ENCODE data around the gene CEBPB.
"Not testable (repeated sequence)": the region's sequence is repeated elsewhere in the genome, so short reads cannot be mapped to it uniquely, and the experiment has no call there.

CEBPB gene

DNA sequence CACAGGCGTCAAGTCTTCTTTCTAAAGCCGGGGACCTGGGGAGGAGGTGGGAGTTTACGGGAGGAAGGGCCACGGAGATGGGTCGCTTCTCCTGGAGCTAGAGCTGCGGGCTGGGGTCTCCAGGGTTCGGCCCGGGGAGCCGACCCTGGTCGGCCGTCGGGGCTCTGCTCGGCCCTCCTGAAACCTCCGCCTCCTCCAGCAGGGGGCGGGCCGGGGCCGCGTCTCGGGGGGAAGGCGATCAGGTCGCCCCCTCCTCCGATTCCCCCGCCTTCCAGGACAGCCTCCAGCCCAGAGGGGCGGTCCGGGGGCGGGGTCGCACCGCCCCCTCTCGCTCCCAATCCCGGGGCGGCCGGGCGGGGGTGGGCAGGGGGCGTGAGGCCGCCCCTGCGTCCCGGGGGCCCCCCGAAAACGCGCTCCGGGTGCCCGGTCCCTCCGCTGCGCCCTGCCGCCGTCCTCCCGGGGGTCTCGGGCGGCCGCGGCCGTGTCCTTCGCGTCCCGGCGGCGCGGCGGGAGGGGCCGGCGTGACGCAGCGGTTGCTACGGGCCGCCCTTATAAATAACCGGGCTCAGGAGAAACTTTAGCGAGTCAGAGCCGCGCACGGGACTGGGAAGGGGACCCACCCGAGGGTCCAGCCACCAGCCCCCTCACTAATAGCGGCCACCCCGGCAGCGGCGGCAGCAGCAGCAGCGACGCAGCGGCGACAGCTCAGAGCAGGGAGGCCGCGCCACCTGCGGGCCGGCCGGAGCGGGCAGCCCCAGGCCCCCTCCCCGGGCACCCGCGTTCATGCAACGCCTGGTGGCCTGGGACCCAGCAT, at the start of gene CEBPB:
TSS of gene CEBPB (plus strand) at position 580 of the 814 bp plus-strand sequence. CDS start at position 784, 204 bp downstream.
- DNase-seq = peak; percentile 93

DNA sequence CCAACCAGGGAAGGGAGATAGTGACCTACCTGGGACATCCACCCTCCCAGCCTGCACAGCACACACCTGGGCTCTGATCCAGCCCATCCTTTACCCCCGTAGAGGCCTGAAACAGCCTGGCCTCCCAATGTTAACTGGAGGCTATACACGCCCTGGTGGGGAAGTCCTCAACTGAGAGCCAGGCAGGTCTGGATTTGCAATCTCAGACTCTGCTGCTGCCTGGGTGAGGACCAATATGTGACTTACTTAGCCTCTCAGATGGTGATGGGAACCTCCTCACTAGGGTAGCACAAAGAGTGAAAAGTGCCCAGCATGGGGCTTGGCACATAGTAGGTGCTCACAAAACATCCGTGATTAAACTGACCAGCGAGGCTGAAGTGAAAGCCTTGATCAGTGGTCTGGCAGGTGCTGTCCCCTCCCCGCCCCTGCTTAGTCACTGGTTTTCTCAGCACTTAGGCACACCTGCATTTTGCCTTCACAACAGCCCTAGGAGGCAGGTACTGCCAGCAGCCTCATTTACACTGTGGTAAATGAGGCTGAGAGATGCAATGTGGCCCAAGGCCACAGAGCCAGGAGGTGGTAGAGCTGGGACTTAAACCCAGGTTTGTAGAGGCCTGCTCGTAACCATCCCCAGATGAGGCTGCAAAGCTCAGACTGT, 49.5 kb upstream of the CEBPB start:
- DNase-seq = no peak

DNA sequence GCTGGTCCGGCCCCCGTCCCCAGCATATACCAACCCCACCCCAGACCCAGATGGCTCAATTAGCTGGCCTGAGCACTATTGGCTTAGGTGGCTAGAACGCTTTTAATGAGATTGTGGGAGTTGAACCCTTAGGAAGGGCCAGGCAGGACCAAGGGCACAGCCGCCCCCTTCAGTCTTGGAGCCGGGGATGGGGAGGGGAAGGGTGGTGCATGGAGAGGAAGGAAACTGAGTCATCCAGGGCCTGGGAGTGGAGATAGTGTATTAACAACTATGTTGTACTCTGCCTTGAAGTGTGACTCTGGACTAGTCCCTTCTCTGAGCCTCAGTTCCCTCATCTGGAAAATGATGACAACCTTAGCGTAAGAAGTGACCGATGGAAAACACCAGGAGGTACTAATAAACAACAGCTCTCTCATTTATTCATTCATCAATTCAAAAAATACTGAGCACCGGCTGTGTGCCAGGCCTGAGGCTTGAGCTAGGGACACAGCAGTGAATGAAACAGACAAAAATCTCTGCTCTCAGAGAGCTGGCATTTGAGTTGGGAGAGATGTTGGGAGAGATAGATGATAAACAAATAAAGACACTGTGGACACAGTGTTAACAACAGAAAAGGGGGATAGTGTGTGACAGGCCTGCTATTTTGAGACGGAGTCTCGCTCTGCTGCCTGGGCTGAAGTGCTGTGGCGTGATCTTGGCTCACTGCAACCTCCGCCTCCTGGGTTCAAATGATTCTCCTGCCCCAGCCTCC, 48.6 kb upstream of the CEBPB start:
- no peak for DNase-seq

DNA sequence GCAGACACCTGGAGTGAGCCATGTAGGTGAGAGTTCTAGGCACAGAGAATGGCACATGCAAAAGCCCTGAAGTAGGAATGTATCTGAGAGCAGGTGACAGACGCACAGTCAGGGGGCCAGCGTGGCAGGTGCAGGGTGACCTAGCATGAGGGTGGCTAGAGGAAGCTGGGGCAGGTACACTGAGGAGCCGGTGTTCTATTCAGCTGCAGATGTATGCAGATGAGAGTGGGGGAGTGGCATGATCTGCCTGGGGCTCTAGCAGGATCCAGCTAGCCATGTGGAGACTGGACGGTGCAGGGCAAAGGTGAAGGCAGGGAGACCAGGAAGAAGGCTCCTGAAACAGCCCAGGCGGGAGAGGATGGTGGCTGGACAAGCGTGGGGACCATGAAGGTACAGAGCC, 47.8 kb upstream of the CEBPB start:
- DNase-seq = no peak

DNA sequence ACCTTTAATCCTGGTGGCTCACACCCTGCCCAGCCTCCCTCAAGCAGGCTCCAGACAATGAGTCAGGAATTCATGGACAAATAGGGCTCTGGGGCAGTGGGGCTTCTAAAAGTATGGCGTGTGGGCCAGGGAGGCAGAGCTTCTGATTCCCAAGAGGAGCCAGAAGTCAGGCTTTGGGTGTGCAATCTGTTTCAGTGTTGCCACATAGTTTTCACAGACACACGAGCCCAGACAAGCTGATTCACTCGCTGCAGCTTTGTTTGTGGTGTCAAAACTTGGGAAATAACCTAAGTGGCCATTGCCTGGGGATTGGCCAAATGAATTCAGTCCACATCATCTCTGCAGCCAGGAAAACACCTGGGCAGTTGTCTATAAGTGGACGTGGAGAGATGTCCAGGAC, 46.3 kb upstream of the CEBPB start:
- no peak for DNase-seq

DNA sequence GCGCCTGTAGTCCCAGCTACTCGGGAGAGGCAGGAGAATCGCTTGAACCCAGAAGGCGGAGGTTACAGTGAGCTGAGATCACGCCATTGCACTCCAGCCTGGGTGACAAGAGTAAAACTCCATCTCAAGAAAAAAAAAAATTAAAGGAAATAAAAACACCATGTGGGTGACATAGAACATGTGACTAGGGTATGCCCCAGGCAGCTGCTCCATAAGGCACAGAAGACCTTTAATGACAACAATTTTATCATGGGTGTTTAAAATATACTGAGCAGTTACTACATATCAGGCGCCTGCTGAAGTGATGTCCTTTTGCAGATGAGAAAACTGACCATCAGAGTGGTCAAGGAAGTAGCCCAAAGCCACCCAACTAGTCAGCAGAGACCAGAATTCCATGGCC, 45.1 kb upstream of the CEBPB start:
- DNase-seq = no peak

DNA sequence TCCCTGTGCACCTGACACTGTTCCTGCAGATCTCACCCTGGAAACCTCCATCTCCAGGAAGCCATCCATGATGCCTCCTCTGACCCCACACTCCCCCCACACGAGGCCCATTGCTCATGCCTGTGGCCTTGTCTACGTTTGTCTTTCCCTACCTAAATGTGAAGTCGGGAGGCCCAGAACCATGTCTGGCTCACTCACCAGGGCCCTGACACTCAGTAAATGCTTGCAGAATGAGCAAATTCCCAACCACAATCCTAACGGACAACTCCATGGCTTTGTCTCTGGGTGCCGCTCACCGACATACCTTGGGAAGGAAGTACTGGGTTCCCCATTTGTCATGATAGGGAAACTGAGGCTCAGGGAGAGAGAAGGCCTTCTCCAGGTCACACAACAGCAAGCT, 44.4 kb upstream of the CEBPB start:
- DNase-seq = no peak

DNA sequence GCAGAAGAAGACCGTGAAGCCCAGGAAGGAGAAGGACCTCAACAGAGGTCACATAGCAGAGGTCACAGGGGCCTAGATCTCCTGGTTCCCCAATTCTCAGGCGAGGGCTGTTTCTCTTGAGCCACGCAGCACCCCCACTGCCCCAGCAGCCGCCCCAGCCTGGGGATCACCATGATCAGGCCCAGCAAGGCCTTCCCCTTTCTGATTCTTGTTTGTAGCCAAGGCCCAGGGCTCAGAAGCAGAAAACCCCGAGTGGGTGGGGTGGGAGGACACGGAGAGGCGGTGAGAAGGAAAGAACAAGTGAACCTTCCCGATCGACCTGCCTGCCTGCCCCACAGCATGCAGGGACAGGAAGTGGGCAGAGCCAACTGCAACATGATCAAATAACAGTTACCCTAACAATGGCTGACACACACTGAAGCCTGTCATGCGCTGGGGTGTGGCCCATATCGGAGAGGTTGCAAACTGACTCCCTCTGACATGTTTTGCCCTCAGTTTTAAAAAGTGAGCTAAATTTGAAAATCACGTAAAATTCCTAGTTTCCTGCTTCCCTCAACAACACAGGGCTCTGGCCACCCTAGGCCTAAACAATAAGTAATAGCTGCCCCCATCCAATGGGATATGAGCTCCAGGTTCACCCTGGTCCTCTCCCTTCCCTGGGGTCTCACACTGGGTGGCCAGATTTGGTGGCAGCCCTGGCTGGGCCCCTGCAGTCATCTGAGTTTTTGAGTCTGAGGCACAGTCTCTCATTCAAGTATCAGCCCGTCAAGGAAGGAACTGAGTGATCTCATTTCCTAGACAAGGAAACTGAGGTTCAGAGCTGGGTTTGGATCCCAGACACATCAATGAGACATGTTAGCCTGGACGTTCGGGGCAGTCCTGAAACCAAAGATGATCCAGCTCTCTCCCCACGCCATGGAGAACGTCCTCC, 43.6 kb upstream of the CEBPB start:
- DNase-seq = peak; percentile 78

DNA sequence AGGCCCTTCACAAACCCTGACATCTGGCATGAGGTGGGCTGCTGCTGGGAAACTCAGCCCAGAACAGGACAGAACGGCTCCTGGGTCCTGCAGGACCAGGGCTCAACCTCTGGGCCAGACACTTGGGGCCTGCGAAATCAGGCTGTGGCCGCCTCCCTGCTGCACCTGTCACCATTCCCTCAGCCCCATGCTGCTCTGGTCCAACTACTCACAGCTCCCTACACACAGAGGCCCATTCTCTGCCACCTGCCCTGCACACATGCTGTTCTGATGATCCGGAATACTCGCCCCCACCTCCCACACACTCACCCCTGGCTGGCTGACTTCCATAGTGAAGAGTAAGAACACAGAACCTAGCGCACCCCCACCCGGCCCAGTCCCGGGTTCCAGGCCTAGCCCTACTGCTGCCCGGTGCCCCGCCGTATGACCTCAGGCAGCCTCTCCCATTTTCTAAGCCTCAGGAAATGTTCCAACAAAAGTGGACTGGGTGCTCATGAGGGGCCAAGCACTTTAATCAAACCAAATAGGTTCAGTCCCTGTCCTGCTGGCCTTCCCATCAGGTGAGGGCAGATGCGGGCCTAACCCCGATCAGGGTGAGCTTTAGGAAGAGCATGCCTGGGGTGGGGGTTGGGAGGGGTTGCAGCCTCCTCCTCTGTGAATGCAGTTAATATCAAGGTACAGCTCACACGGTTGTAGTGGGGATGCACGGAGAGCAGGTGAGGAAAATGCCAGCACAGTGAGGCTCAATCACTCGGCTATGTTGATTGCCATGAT, 41.0 kb upstream of the CEBPB start:
- no peak for DNase-seq

DNA sequence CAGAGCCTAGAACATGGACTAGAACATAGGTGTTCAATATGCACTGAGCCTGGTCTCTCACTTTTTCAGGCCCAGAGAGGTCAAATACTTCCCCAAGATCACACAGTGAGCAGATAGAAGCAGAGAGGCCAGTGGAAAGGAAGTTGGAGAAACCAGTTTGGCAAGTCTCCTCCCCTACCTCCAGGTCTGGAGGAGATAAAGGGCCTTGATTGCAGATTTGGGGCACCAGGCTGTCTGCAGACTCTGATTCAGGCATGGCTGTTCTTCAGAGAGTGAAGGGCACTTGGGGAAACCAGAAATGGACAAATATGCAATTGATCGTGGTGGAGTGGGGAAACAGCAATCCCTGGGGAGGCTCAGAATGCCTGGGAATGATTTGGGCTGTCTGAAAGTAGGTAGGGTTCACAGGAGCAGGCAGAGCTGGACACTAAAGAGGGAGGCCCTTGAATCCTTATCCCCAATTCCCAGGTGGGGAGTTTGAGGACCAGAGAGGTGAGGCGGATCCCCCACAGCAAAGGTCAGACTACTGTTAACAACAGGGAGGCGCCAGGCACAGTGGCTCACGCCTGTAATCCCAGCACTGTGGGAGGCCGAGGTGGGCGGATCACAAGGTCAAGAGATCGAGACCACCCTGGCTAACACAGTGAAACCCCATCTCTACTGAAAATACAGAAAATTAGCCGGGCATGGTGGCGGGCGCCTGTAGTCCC, 39.4 kb upstream of the CEBPB start:
- no peak for DNase-seq

DNA sequence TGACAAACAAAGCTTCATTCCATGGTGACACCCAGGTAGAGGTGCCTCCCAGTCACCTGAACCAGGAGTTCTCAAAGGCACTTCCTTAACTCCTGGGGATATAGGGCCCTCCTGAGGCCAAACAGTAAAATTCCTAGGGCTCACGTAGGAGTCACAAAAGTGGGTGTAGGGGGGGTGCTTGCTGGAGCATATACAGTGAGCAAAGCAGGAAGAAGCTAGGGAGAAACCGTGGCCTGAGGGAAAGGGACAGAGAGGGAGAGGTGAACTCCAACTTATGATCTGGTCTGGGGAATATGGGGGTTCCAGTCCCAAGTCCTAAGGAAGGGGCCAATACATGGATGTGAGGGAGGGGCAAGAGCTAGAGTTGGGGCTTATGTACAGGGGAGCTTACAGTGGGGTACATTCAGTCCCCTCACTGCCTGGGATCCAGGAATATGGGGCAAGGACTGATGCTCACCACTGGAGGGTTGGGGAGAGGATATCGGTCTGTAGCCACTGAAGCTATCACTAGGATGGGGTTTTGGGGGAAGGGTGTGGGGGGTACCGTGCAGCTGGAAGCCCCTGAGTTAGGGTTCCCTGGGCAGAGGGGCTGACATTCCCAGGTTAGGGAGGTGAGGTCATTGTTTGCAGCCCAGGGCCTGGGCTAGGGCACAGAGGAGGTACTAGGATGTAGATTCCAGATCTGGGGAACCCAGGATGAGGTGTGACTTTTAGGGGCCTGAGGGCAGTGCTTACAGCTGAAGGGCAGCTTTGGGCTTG, 38.1 kb upstream of the CEBPB start:
- DNase-seq = no peak

DNA sequence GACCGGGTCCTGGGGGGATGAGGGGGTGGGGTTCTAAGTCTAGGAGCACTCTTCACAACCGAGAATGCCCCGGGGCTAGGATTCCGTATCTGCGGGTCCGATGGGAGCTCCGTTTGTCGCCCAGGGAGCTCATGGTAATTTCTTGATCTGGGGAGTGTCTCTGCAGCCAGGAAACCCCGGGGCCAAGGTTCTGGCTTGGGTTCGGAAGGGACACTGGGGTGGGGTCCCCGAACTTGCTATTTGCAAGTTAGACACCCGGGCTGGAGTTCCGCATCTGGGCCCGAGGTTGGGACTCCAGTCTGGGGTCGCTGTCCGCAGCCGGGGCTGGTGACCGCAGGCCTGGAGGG, 37.5 kb upstream of the CEBPB start:
- DNase-seq = no peak

DNA sequence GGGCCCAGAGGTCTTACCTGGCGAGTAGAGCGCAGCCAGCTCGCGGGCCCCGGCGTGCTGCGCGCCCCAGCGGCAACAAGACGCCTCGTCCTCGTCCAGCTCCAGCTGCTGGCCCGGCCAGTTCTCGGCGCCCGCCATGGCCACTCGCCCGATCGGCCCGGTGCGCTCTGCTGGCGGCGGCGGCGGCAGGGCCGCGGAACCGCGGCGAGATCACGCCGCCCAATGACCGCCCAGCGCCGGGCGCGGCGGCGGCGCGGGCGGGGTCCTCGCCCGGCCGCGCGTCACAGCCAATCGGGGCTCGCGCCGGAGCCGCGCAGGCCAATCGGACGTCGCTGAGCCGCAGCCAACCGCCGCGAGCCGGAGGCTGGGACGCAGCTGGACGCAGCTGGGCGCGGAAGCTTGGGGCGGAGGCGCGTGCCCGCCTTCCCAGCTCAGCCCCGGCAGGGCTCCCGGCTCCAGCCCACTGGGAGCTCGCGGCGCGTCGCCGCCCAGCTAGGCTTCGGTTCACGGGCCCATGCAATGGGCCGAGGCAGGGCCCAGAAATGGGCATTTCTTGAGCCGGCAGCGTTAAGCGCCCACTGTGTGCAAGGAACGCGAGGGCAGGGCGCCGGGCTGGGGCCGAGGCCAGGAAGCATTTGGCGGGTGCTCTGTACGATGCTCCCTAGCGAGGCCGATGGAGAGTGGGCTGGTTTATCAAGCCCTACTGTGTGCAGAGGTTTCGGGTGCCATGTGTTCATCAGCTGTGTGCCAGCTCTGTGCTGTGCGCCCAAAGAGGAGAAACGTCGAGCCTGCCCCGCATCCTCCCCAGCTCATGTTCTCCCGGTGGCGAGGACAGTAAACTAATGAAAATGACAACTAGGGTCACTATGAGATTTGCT, 36.9 kb upstream of the CEBPB start, which contains the start of gene PEDS1:
TSS of gene PEDS1 (minus strand) at position 224 of the 878 bp plus-strand sequence. CDS start at position 138, 86 bp downstream.
- peak; percentile 91 for DNase-seq

DNA sequence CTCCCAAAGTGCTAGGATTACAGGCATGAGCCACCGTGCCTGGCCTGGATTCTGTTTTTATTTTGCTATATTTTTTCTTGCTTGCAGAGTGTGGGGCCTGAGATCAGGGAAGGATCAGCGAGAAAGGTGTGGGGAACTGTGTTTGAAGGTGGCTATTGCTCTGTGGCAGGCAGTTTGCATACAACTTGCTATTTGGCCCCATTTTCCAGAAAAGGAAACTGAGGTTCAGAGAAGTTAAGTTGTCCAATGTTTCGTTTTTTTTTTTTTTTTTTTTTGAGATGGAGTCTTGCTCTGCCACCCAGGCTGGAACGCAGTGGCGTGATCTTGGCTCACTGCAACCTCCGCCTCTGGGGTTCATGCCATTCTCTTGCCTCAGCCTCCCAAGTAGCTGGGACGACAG, 29.1 kb upstream of the CEBPB start:
- DNase-seq = not testable (repeated sequence)

DNA sequence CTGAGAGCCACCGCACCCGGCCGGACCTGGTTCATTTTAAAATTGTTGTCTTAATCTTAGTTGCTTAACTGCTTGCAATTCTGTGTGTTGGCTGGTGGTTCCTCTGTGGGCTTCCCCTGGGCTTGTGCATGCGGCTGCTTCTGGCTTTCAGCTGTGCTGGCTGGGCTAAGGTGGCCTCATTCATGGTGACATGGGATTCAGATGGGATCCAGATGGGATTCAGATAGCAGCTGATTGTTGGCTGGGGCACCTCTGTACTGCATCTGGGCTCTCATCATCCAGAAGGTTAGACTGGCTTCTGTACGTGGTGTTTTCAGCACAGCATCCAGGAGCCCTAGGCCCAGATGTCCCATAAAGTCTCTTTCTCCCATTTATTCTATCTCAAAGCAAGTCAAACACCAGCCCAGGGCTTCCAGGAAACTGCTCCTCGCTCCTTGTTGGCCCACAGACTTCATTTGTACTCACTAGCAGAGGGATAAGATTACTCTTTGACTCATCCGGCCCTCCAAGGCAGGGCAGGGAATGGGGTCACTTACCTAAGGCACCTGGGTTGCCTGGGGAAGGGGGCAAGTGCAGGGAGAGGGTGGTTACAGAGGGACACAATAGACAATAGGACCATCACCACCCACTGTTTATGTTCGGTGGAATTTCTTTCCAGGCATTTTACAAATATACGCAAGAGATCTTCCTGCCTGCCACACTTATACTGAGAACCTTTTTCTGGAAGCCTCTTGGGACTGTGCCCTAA, 26.9 kb upstream of the CEBPB start:
- DNase-seq = no peak

DNA sequence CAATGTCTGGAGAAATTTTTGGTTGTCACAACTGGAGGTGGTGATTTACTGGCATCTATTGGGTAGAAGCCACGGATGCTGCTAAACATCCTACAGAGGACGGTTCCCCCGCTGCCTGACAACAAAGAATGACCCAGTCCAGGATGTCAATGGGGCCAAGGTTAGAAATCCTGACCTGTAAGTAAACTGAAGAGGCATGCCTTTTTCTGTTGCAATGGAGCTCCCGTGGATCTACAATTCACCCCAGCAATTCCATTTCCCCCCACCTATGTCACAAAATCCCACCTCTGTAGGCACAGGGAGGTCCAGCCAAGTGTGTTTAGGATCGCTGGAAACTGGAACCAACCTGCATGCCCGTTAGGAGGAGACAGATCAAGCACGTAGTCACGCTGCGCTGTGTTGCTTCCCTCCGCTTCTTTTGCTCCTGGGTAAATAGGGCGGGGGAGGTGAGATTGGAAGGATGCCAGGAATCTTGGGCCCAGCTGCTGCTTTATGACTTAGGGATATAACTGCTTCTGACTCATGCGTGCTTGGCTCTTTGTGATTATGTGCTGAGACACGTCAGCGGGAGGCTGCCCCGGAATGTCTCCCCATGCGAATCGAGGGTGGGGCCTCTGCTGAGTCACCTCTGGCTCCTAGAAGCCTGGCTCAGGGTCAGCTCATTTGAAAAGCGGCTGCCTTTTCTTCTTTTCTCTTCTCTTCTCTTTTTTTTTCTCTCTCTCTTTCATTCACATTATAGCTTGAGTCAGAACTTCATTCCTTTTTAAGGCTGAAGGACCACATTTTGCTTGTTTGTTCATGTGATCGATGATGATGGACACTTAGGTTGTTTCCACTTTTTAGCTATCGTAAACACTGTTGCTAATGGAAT, 24.7 kb upstream of the CEBPB start:
- DNase-seq = peak; percentile 84

DNA sequence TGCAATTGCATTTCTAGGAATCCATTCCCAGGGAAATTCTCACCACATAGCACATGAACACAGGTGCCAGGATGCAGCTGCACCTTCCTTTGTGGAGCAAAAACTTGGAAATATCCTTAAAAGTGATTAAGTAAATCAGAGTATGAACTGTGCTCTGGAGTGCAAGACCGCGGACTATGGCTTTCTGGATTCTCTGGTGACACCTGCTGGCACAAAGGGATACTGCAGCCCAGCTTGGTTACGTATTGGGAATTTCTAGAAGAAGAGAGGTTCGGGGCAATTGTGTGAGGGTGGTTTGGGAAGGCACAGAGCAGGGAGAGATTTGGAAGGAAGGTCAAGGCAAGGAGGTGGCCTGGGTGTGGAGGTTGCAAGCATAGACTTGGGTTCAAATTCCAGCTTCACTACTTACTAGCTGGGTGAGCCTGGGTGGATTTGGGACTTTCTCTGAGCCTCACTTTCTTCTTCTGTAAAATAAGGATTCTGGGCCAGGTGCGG, 21.3 kb upstream of the CEBPB start:
- peak; percentile 95 for DNase-seq
